A673 (cell line): ENCODE data around the gene UBE3C.

Source experiments
- CTCF ChIP-seq: fragments of 300-800, 200-600 bp; sonication (generic); conservative IDR thresholded peaks from 2 replicates; pipeline ENCODE4 v1.5.1; 2017; ENCODE audit warnings: low read depth, mild to moderate bottlenecking, antibody characterized with exemption, low read length, moderate library complexity, mixed read lengths
- EZH2 ChIP-seq: fragments of 200-600 bp; sonication (generic); IDR thresholded peaks from 2 replicates; pipeline ENCODE4 v1.6.1; 2017; ENCODE audit warnings: borderline replicate concordance, low read depth, mild to moderate bottlenecking, mixed read lengths, antibody characterized with exemption, low read length; ENCODE audit not compliant: poor library complexity, severe bottlenecking

DNA sequence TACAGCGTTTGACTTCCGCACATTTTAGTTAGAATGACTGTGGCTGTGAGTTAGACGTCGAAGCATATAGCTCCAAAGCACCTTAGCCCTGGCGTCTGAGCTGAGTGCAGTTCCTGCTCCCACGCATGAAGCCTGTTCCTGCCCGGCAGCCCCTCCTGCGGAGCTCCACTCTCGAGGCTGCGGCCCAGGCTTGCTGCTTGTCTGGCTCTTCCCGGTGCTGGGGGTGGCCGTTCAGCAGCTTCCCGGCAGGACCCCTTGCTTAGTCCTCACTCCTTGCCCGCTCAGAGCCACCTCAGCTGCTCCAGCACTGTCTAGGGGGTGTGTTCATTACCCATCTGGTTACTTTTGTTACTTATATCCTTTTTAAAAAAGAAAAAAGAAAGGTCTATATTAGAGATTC, 109.9 kb downstream of the UBE3C start:
- TF ChIP-seq CTCF (no peak), EZH2 (no peak)
